Measurements from ENCODE around the gene CLEC2D.

DNA sequence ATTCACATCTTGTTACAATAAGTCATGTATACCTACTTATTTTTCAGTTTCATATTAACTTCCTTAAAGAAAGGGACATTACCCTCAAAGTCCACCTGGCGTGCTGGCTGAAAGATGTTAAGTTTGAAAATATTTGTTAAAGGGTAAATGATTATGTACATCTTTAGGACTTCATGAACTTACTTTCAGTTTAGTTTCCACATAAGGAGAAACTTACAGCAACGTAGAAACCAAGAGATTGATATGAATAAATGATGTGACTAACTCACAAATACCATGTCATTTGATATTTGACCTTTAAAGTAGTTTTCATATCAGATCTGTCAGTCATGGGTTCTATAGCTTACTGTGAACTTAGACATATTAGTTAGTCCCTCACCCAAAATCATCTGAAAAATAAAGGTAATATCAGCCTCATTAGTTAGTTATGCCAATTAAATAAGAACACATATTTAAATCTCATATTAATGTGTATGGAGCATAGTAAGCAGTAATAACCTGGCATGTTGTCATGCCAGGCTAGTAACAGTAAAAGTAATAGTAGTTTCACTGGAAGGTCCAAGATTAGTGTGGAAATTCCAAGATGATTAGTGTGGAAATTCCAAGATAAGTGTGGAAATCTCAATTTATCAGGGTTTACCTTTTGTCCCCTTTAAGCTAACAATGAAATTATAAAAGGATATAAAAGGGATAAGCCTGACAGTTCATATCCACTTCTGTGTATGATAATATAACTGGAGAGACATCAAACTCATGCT lies 1.9 kb upstream of the CLEC2D start:
- TF ChIP-seq, protein P1, sequence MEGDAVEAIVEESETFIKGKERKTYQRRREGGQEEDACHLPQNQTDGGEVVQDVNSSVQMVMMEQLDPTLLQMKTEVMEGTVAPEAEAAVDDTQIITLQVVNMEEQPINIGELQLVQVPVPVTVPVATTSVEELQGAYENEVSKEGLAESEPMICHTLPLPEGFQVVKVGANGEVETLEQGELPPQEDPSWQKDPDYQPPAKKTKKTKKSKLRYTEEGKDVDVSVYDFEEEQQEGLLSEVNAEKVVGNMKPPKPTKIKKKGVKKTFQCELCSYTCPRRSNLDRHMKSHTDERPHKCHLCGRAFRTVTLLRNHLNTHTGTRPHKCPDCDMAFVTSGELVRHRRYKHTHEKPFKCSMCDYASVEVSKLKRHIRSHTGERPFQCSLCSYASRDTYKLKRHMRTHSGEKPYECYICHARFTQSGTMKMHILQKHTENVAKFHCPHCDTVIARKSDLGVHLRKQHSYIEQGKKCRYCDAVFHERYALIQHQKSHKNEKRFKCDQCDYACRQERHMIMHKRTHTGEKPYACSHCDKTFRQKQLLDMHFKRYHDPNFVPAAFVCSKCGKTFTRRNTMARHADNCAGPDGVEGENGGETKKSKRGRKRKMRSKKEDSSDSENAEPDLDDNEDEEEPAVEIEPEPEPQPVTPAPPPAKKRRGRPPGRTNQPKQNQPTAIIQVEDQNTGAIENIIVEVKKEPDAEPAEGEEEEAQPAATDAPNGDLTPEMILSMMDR (IDR thresholded peaks at IDR 0.05), result no peak
- TF ChIP-seq POLR2A (IDR thresholded peaks at IDR 0.05), result no peak

Data from adrenal gland (tissue), 5 donors.